Endothelial cell of umbilical vein (primary cell): ENCODE data around the gene FAM20A. TPM values are rescaled to one million over a fixed set of nuclear protein-coding genes. Genes with fewer than 3 reads are reported as not detected.

Source experiments
- BruUV-seq: library from RNA; stranded (reverse); fragments of 400-500 nt; replicated peaks from 2 replicates; lab custom pipeline; 2021; lab: Mats Ljungman, UMichigan
- CTCF ChIA-PET: fragments of 300-600, 350-600 bp; sonication (Branson Sonifier 250); formaldehyde crosslinking; loops from one replicate; lab custom pipeline; 2021; ENCODE audit warnings: antibody characterized with exemption, inconsistent platforms; lab: Charles Lee
- POLR2A ChIA-PET: fragments of 300-600, 350-600 bp; sonication (Branson Sonifier 250); formaldehyde crosslinking; loops from one replicate; lab custom pipeline; 2021; ENCODE audit warnings: antibody characterized with exemption, inconsistent platforms; lab: Charles Lee
- DNase-seq: peaks from one replicate; pipeline ENCODE4 v3.0.0-alpha.2; 2011; ENCODE audit warnings: low read depth, low spot score
- FAIRE-seq: peaks from 2 replicates; lab custom pipeline; 2011; peaks lifted over from hg19 to GRCh38; lab: Jason Lieb, UNC
- H2AFZ ChIP-seq: 2 replicates; pipeline ENCODE4 v1.6.0; 2012; ENCODE audit warnings: low read depth, low read length, control low read depth, inconsistent platforms
- H3K27ac ChIP-seq: 2 replicates; pipeline ENCODE4 v1.5.1; 2011; ENCODE audit warnings: low read depth, mild to moderate bottlenecking, control low read depth, low read length, moderate library complexity; ENCODE audit not compliant: insufficient read depth
- H3K27me3 ChIP-seq, 2 experiments: 2 replicates each; pipeline versions ENCODE4 v1.6.0 to v1.6.1; 2011; ENCODE audit warnings: low read length in 2 of 2, mixed read lengths in 1 of 2; ENCODE audit not compliant: control insufficient read depth in 2 of 2, insufficient read depth in 2 of 2
- H3K36me3 ChIP-seq, 2 experiments: 2 replicates in 1 of 2; 3 replicates in 1 of 2; pipeline ENCODE4 v1.5.1; 2011; ENCODE audit warnings: low read length in 2 of 2, mild to moderate bottlenecking in 1 of 2, moderate library complexity in 1 of 2; ENCODE audit not compliant: control insufficient read depth in 2 of 2, insufficient read depth in 2 of 2; ENCODE audit errors: extremely low read depth in 1 of 2
- H3K4me1 ChIP-seq: 3 replicates; pipeline ENCODE4 v1.5.1; 2011; ENCODE audit warnings: mild to moderate bottlenecking, low read length; ENCODE audit not compliant: control insufficient read depth, insufficient read depth; ENCODE audit errors: extremely low read depth
- H3K4me2 ChIP-seq: 2 replicates; pipeline ENCODE4 v1.6.1; 2011; ENCODE audit warnings: low read length, control low read depth, mixed read lengths; ENCODE audit not compliant: insufficient read depth
- H3K4me3 ChIP-seq, 3 experiments: fragments of 200-600 bp in 1 of 3; sonication (generic), shearing (Covaris generic) in 1 of 3; replicated peaks in 1 of 3; 2 replicates each; pipeline ENCODE4 v1.5.1; 2011 to 2016; ENCODE audit warnings: control low read depth in 3 of 3, low read length in 3 of 3, mild to moderate bottlenecking in 2 of 3, inconsistent platforms in 1 of 3, low read depth in 1 of 3, moderate library complexity in 1 of 3; ENCODE audit not compliant: insufficient read depth in 1 of 3
- H3K79me2 ChIP-seq: 2 replicates; pipeline ENCODE4 v1.6.0; 2012; ENCODE audit warnings: low read length, inconsistent platforms; ENCODE audit not compliant: control insufficient read depth, insufficient read depth
- H3K9ac ChIP-seq: replicated peaks from 2 replicates; pipeline ENCODE3; 2011; ENCODE audit warnings: low read length, control low read depth; ENCODE audit not compliant: insufficient read depth; ENCODE audit errors: extremely low read depth
- H3K9me1 ChIP-seq: replicated peaks from 3 replicates; pipeline ENCODE4 v1.6.0; 2011; ENCODE audit warnings: mild to moderate bottlenecking, low read length; ENCODE audit not compliant: control insufficient read depth, insufficient read depth; ENCODE audit errors: extremely low read depth
- H3K9me3 ChIP-seq: replicated peaks from 2 replicates; pipeline ENCODE4 v1.5.1; 2012; ENCODE audit warnings: low read length, inconsistent platforms; ENCODE audit not compliant: control insufficient read depth, insufficient read depth
- H4K20me1 ChIP-seq: replicated peaks from 2 replicates; pipeline ENCODE3; 2011; ENCODE audit warnings: mild to moderate bottlenecking, low read length; ENCODE audit not compliant: control insufficient read depth, insufficient read depth; ENCODE audit errors: extremely low read depth
- EZH2 ChIP-seq: IDR thresholded peaks from 2 replicates; pipeline ENCODE4 v1.6.1; 2012; ENCODE audit warnings: borderline replicate concordance, low read depth, mild to moderate bottlenecking, moderate library complexity, low read length, inconsistent platforms; ENCODE audit not compliant: severe bottlenecking
- FOS ChIP-seq: IDR thresholded peaks from 2 replicates; pipeline ENCODE4 v1.6.1; 2011; ENCODE audit warnings: mild to moderate bottlenecking, low read length, moderate library complexity, borderline replicate concordance; ENCODE audit not compliant: insufficient read depth
- GATA2 ChIP-seq: IDR thresholded peaks from 2 replicates; pipeline ENCODE4 v1.7.0; 2011; ENCODE audit warnings: low read depth, mild to moderate bottlenecking, moderate library complexity, mixed read lengths, low read length; ENCODE audit not compliant: insufficient read length, insufficient read depth
- JUN ChIP-seq: IDR thresholded peaks from 2 replicates; pipeline ENCODE4 v1.6.1; 2011; ENCODE audit warnings: borderline replicate concordance, low read depth; ENCODE audit not compliant: insufficient read length, insufficient read depth
- MYC ChIP-seq: IDR thresholded peaks from one replicate; pipeline ENCODE4 v1.6.1; 2011; ENCODE audit warnings: mild to moderate bottlenecking, low read depth, low read length
- POLR2A ChIP-seq: IDR thresholded peaks from 2 replicates; pipeline ENCODE4 v1.6.1; 2012; ENCODE audit warnings: low read depth, mild to moderate bottlenecking, control low read depth, low read length
- POLR2AphosphoS5 ChIP-seq: IDR thresholded peaks from 2 replicates; pipeline ENCODE4 v1.6.1; 2012; ENCODE audit warnings: low read depth, mild to moderate bottlenecking, control low read depth, low read length, moderate library complexity; ENCODE audit not compliant: insufficient read depth
- dilution Hi-C: fragments of 300-500 bp; cut with MboI; formaldehyde crosslinking; loops from one replicate; pipeline ENCODE4 v1.15.0; 2019; ENCODE audit warnings: low sequenced_read_pairs; ENCODE audit not compliant: extremely low pct_ligation_motif_present
- intact Hi-C: fragments of 100-400 bp; cut with micrococcal nuclease; formaldehyde crosslinking; loops from one replicate; pipeline ENCODE4 v1.10.0; 2022
- polyA plus RNA-seq, 4 experiments: library from polyadenylated mRNA; depleted of rRNA in 3 of 4; stranded (reverse) in 3 of 4; unstranded in 1 of 4; fragments of >200 nt; gene quantifications; 2 replicates each; pipeline versions ENCODE4 v1.2.1 to v1.2.3, GENCODE V29; 2011 to 2012; ENCODE audit warnings: missing spikeins in 1 of 4
- total RNA-seq: library from RNA; stranded (reverse); gene quantifications from 2 replicates; pipeline ENCODE4 v1.2.3, GENCODE V29; 2021
- TF ChIP-seq, protein P1 (sequence below), 2 donors: IDR thresholded peaks; 1 replicate in 1 of 2; 2 replicates in 1 of 2; pipeline ENCODE4 v1.5.1; 2011; ENCODE audit warnings: low read length in 2 of 2, mild to moderate bottlenecking in 2 of 2, moderate library complexity in 2 of 2, control low read depth in 1 of 2, inconsistent platforms in 1 of 2, low read depth in 1 of 2; ENCODE audit not compliant: insufficient read depth in 1 of 2; ENCODE audit errors: extremely low read depth in 1 of 2
- TF ChIP-seq, protein P2 (sequence below): IDR thresholded peaks from 2 replicates; pipeline ENCODE4 v1.6.1; 2011; ENCODE audit not compliant: insufficient read depth, insufficient read length

The FAM20A gene
- total and polyA plus RNA-seq, 2 donors (not counting 3 experiments of a cell fraction or from before 2014, with no cell fraction given): not detected

DNA sequence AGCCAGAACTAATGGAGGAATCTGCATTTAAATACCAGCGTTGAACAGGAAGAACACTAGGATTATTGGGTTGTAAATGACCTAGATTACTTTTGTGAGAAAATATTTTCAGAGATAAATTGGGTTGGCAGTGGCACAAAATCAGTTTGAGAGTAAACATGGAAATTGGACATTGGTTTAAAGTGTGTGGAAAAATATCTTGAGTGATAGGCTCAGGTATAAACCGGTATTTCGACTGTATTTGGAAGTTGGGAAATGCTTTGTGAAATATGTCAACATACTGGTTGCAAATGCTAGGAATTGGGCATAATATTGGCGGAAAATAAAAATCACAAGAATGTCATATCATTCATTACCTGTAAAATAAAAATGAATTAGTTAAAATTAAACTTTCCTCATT lies 73.9 kb downstream of the FAM20A start:
- CTCF ChIA-PET: no interaction called here
- POLR2A ChIA-PET: no interaction called here
- H3K36me3 ChIP-seq: peaks cover 25 to 43% of the 10 kb centered on the region in 2 experiments
- H3K4me1 ChIP-seq: peaks cover 2% of the 10 kb centered on the region
- no peak for FAIRE-seq
- peaks cover 10% of the 10 kb centered on the region for H3K79me2 ChIP-seq
- H4K20me1 ChIP-seq: no peaks in the 10 kb centered on the region
- no peaks in the 10 kb centered on the region for H3K9me3 ChIP-seq
- no peak overlapping the region for H2AFZ ChIP-seq
- no peak overlapping the region for H3K9ac ChIP-seq
- intact Hi-C loops: no loop called here
- H3K27ac ChIP-seq: no peak overlapping the region
- H3K27me3 ChIP-seq: no peaks in the 10 kb centered on the region
- BruUV-seq: no TSS peak
- dilution Hi-C loops: no loop called here
- no peak overlapping the region for H3K4me3 ChIP-seq
- H3K4me2 ChIP-seq: no peak overlapping the region
- TF ChIP-seq FOS: no peak
- TF ChIP-seq, protein P1, sequence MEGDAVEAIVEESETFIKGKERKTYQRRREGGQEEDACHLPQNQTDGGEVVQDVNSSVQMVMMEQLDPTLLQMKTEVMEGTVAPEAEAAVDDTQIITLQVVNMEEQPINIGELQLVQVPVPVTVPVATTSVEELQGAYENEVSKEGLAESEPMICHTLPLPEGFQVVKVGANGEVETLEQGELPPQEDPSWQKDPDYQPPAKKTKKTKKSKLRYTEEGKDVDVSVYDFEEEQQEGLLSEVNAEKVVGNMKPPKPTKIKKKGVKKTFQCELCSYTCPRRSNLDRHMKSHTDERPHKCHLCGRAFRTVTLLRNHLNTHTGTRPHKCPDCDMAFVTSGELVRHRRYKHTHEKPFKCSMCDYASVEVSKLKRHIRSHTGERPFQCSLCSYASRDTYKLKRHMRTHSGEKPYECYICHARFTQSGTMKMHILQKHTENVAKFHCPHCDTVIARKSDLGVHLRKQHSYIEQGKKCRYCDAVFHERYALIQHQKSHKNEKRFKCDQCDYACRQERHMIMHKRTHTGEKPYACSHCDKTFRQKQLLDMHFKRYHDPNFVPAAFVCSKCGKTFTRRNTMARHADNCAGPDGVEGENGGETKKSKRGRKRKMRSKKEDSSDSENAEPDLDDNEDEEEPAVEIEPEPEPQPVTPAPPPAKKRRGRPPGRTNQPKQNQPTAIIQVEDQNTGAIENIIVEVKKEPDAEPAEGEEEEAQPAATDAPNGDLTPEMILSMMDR (IDR thresholded peaks at IDR 0.05; ENCODE audit: extremely low read depth in 1 of 2, insufficient read depth in 1 of 2, low read depth in 1 of 2, low read length in 2 of 2): no peak
- no peaks in the 10 kb centered on the region for H3K9me1 ChIP-seq
- DNase-seq: no peak

DNA sequence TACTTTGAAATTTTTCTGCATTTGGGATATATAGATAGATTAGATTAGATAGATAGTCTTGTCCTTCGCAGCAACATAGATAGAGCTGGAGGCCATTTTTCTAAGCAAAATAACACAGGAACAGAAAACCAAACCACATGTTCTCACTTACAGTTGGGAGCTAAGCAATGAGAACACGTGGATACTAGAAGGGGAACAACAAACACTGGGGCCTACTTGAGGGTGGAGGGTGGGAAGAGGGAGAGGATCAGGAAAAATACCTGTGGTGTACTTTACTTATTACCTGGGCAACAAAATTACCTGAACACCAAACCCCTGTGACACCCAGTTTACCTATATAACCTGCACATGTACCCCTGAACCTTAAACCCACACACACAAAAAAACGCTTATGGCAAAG lies 74.6 kb downstream of the FAM20A start:
- TF ChIP-seq POLR2AphosphoS5 (no peak), MYC (no peak), JUN (no peak), POLR2A (no peak), FOS (no peak), EZH2 (no peak), GATA2 (no peak)
- TF ChIP-seq, protein P1 (IDR thresholded peaks at IDR 0.05; ENCODE audit: extremely low read depth in 1 of 2, insufficient read depth in 1 of 2, low read depth in 1 of 2, low read length in 2 of 2): no peak
- TF ChIP-seq, protein P2, sequence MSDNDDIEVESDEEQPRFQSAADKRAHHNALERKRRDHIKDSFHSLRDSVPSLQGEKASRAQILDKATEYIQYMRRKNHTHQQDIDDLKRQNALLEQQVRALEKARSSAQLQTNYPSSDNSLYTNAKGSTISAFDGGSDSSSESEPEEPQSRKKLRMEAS: no peak
- BruUV-seq: no TSS peak
- no peak for DNase-seq
- ChIA-PET POLR2A (no interaction called here), CTCF (interaction anchor here (1.8 kb wide), 1 partner anchor 13 kb away, joined by 5 read pairs; no protein-coding TSS in a partner anchor)
- Histone ChIP-seq H3K9ac (no peak overlapping the region), H3K36me3 (peaks cover 25 to 42% of the 10 kb centered on the region in 2 experiments), H3K27ac (no peak overlapping the region), H3K9me1 (no peaks in the 10 kb centered on the region), H3K4me2 (no peak overlapping the region), H3K4me3 (no peak overlapping the region), H3K79me2 (peaks cover 17% of the 10 kb centered on the region), H3K4me1 (peaks cover 2% of the 10 kb centered on the region), H3K9me3 (no peaks in the 10 kb centered on the region), H4K20me1 (no peaks in the 10 kb centered on the region), H2AFZ (no peak overlapping the region), H3K27me3 (no peaks in the 10 kb centered on the region)
- no peak for FAIRE-seq
- dilution Hi-C loops (no loop called here), intact Hi-C loops (no loop called here)
